Naive thymus-derived CD8-positive, alpha-beta T cell (primary cell): Measurements from ENCODE around the gene SPATA24. TPM values are rescaled to one million over a fixed set of nuclear protein-coding genes. Genes with fewer than 3 reads are reported as not detected.
"Not testable (repeated sequence)": the region's sequence is repeated elsewhere in the genome, so short reads cannot be mapped to it uniquely, and the experiment has no call there.

Source experiments
- ATAC-seq, 2 donors: fragments of 150-1000 bp; cut with Tn5 transposase in 1 of 2; sonication (Bioruptor Pico), chemical (Tn5 transposase) in 1 of 2; 1 replicate in 1 of 2; 2 replicates in 1 of 2; pipeline ENCODE4 v1.10.0; 2021; ENCODE audit warnings: mild to moderate bottlenecking in 2 of 2, moderate library complexity in 2 of 2
- POLR2A ChIA-PET: fragments of 350-600 bp; sonication (Branson Sonifier 250); formaldehyde crosslinking; loops from one replicate; lab custom pipeline; 2021; ENCODE audit warnings: antibody characterized with exemption; lab: Charles Lee
- DNase-seq, 10 donors: peaks; one replicate each; pipeline versions ENCODE4 v3.0.0 to v3.0.0-alpha.2; 2020 to 2022
- H3K27ac Mint-ChIP-seq, 10 donors: one replicate each; pipeline ENCODE4 v1.8.0; 2020 to 2022; ENCODE audit warnings: mild to moderate bottlenecking in 10 of 10, mixed read lengths in 10 of 10, moderate library complexity in 4 of 10, inconsistent platforms in 1 of 10
- H3K27me3 Mint-ChIP-seq, 5 donors: one replicate each; pipeline ENCODE4 v1.8.0; 2021 to 2022; ENCODE audit warnings: mixed read lengths in 5 of 5
- H3K36me3 Mint-ChIP-seq, 3 donors: one replicate each; pipeline ENCODE4 v1.8.0; 2020 to 2022; ENCODE audit warnings: mixed read lengths in 3 of 3, mild to moderate bottlenecking in 2 of 3, inconsistent platforms in 1 of 3
- H3K4me1 Mint-ChIP-seq, 4 donors: one replicate each; pipeline ENCODE4 v1.8.0; 2021 to 2022; ENCODE audit warnings: mixed read lengths in 4 of 4
- H3K4me3 Mint-ChIP-seq, 10 donors: one replicate each; pipeline ENCODE4 v1.8.0; 2020 to 2022; ENCODE audit warnings: mild to moderate bottlenecking in 10 of 10, mixed read lengths in 10 of 10, moderate library complexity in 6 of 10, inconsistent platforms in 1 of 10
- H3K9me3 Mint-ChIP-seq, 9 donors: one replicate each; pipeline ENCODE4 v1.8.0; 2020 to 2022; ENCODE audit warnings: mixed read lengths in 9 of 9, mild to moderate bottlenecking in 3 of 9, inconsistent platforms in 1 of 9, moderate library complexity in 1 of 9
- polyA plus RNA-seq, 3 donors: library from polyadenylated mRNA; unstranded; fragments of 300-500 nt; fragmentation: Illumina TruSeq; gene quantifications; one replicate each; pipeline ENCODE4 v1.2.3, GENCODE V29; 2021
- total RNA-seq, 8 experiments: library from RNA in 2 of 8; stranded (reverse) in 2 of 8; gene quantifications; one replicate each; pipeline ENCODE4 v1.2.3 and lab custom pipeline; 2021 to 2026

The SPATA24 gene
- total and polyA plus RNA-seq, 5 experiments from 2014 or later = 2.9 to 8.7 (median 4.4) TPM

DNA sequence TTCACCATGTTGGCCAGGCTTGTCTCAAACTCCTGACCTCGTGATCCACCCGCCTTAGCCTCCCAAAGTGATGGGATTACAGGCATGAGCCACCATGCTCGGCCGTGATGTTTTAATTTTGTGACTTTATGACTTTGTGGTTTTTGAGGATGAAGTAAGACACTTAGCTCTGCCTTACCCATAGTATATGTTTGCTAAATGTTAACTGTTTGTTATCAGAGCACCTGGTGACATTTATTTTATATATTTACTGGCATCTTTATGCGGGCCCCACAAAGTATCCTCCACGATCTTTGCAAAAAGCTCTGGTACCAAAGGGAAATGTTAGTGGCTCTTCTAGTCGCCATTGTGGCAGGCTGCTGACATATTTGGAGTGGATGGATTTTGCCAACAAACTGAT, 27.5 kb downstream of the SPATA24 start:
- Mint-ChIP-seq H3K9me3 (no peaks in the 10 kb centered on the region), H3K27ac (no peak overlapping the region), H3K27me3 (no peaks in the 10 kb centered on the region), H3K36me3 (peaks cover 0 to 24% (median 7%) of the 10 kb centered on the region in 3 donors), H3K4me1 (peaks cover 0 to 6% (median 3%) of the 10 kb centered on the region in 4 donors), H3K4me3 (no peak overlapping the region)
- DNase-seq (no peak), ATAC-seq (no peak)
- POLR2A ChIA-PET = no interaction called here

GRCh38 chr5:139374909-139375308, 29.0 kb downstream of the SPATA24 start:
- H3K27me3 Mint-ChIP-seq = no peaks in the 10 kb centered on the region
- peaks cover 0 to 6% (median 3%) of the 10 kb centered on the region in 4 donors for H3K4me1 Mint-ChIP-seq
- no peaks in the 10 kb centered on the region for H3K9me3 Mint-ChIP-seq
- H3K36me3 Mint-ChIP-seq = peaks cover 0 to 33% (median 7%) of the 10 kb centered on the region in 3 donors
- POLR2A ChIA-PET = no interaction called here
- no peak overlapping the region for H3K4me3 Mint-ChIP-seq
- H3K27ac Mint-ChIP-seq = peak overlapping the region in 2 of 10 donors; percentile 14 to 31
- DNase-seq (no peak), ATAC-seq (no peak)

DNA sequence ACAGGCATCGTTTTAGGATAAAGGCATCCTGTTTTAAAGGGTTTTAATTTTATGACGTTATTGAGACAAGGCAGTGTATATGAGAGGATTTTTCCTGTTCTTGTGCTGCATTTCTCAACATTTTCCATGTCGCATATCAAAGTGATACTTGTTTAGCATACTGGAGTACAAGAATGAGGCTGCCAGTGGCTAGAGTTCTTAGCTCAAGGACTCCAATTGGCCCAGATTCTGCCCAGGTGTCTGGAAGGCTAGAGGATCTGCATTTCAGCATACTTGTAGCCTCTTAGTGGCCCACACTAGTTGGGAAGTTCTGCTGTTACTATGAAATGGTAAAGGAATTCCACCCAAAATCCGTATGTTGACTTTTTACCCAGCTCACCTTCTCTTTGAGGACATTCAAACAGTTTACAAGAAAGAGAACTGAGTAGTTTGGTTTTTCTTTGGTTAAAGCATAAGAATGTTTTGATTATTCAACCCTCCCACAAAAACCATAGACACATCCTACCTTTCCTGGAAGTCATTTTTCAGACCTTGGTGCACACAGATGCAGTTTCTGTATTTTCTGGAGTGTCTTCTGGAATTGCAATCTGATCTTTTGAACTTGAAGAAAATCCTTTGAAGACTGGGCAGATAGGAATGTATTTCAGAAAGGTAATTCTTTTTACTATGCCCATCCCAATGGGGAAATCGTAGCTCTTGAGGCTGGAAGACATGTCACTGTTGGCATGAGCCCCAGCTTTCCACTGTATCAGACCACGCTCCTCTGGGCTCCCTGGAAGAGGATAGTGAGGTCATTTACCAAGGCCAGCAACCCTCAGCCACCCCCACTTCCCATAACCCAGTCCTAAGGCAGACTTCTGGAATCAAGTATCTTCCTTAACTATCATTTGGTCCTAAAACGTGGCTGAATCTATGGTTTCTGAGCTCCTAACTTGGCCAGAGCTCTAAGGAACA, 32.1 kb downstream of the SPATA24 start:
- Mint-ChIP-seq H3K9me3 (no peaks in the 10 kb centered on the region), H3K27ac (peak overlapping the region in 4 of 10 donors; percentile 2 to 57 (median 22)), H3K4me3 (no peak overlapping the region), H3K4me1 (peaks cover 0 to 4% (median 0%) of the 10 kb centered on the region in 4 donors), H3K36me3 (peaks cover 0 to 57% (median 7%) of the 10 kb centered on the region in 3 donors), H3K27me3 (no peaks in the 10 kb centered on the region)
- POLR2A ChIA-PET = interaction anchor here (0.8 kb wide), 1 partner anchor 78 kb away, joined by 3 read pairs; the partner anchor contains the start of gene MATR3
- ATAC-seq (no peak), DNase-seq (no peak)

DNA sequence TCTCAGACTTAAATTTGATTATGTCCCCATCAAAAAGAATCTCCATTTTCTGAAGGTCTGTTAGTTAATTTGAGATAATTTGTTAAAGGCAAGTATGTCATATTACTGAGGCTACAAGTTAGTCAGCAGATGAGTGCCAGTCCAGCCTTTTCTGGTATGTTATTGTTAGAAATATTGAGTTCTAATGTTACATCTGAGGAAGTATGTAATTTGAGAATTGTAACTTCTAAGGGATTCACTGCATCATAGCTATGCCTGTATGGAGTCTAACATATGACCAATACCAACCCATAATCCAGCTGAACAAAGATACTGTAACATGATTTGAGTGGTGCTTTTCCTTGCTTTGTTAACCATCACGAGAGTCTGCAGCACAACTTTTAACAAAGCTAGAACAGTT, 34.7 kb downstream of the SPATA24 start:
- POLR2A ChIA-PET = interaction anchor here (1.4 kb wide), 1 partner anchor 34 kb away, joined by 4 read pairs; the partner anchor contains the start of gene SPATA24
- peaks cover 0 to 4% (median 0%) of the 10 kb centered on the region in 4 donors for H3K4me1 Mint-ChIP-seq
- no peaks in the 10 kb centered on the region for H3K27me3 Mint-ChIP-seq
- no peak overlapping the region for H3K4me3 Mint-ChIP-seq
- no peak overlapping the region for H3K27ac Mint-ChIP-seq
- peaks cover 4 to 81% (median 14%) of the 10 kb centered on the region in 3 donors for H3K36me3 Mint-ChIP-seq
- ATAC-seq = no peak
- no peaks in the 10 kb centered on the region for H3K9me3 Mint-ChIP-seq
- DNase-seq = no peak

DNA sequence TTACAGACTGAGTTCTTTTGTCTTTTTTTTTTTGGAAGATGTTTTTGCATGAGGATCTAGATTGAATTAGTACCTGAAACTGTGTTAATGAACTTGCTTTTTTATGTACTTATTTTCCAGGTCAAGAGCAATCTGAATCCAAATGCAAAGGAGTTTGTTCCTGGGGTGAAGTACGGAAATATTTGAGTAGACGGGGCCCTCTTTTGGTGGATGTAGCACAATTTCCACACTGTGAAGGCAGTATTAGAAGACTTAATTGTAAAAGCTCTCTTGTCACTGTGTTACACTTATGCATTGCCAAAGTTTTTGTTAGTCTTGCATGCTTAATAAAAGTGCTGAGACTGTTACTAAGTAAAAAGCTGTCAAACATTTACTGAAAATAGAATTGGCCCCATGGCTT, 35.3 kb downstream of the SPATA24 start:
- POLR2A ChIA-PET = no interaction called here
- H3K4me1 Mint-ChIP-seq = peaks cover 0 to 4% (median under 1%) of the 10 kb centered on the region in 4 donors

DNA sequence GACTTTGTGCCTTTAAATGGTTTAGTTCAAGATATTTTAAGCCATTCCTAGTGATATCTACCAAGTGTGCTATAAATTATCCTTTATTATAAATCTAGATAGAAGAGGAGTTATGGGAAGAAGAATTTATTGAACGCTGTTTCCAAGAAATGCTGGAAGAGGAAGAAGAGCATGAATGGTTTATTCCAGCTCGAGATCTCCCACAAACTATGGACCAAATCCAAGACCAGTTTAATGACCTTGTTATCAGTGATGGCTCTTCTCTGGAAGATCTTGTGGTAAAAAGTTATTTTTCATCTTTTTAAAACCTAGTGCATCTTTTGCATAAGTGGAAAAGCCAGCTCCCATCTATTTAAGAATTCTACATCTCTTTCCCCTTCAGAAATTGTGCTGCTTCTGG, 39.4 kb downstream of the SPATA24 start:
- ATAC-seq = no peak
- H3K4me3 Mint-ChIP-seq = no peak overlapping the region
- no peaks in the 10 kb centered on the region for H3K27me3 Mint-ChIP-seq
- no peak overlapping the region for H3K27ac Mint-ChIP-seq
- peaks cover 6 to 21% (median 11%) of the 10 kb centered on the region in 4 donors for H3K4me1 Mint-ChIP-seq
- no peak for DNase-seq
- POLR2A ChIA-PET = interaction anchor here (0.6 to 0.7 kb wide), 2 partner anchors 24 to 213 kb away, joined by 3 read pairs; no protein-coding TSS in a partner anchor
- H3K36me3 Mint-ChIP-seq = peaks cover 7 to 72% (median 14%) of the 10 kb centered on the region in 3 donors
- no peaks in the 10 kb centered on the region for H3K9me3 Mint-ChIP-seq

More for the DNA sequence above, 35.3 kb downstream of the SPATA24 start:
- DNase-seq = no peak
- H3K27ac Mint-ChIP-seq = peak overlapping the region in 2 of 10 donors; percentile 7 to 79
- no peaks in the 10 kb centered on the region for H3K9me3 Mint-ChIP-seq
- no peak overlapping the region for H3K4me3 Mint-ChIP-seq
- H3K36me3 Mint-ChIP-seq = peaks cover 7 to 84% (median 15%) of the 10 kb centered on the region in 3 donors
- ATAC-seq = no peak
- H3K27me3 Mint-ChIP-seq = no peaks in the 10 kb centered on the region

GRCh38 chr5:139363937-139364336, 40.0 kb downstream of the SPATA24 start:
- no peaks in the 10 kb centered on the region for H3K27me3 Mint-ChIP-seq
- POLR2A ChIA-PET = interaction anchor here (0.6 kb wide), 1 partner anchor 214 kb away, joined by 3 read pairs; no protein-coding TSS in a partner anchor
- H3K9me3 Mint-ChIP-seq = no peaks in the 10 kb centered on the region
- no peak overlapping the region for H3K27ac Mint-ChIP-seq
- H3K4me3 Mint-ChIP-seq = no peak overlapping the region
- H3K36me3 Mint-ChIP-seq = peaks cover 7 to 68% (median 14%) of the 10 kb centered on the region in 3 donors
- DNase-seq (no peak), ATAC-seq (no peak)
- H3K4me1 Mint-ChIP-seq = peaks cover 6 to 26% (median 11%) of the 10 kb centered on the region in 4 donors

DNA sequence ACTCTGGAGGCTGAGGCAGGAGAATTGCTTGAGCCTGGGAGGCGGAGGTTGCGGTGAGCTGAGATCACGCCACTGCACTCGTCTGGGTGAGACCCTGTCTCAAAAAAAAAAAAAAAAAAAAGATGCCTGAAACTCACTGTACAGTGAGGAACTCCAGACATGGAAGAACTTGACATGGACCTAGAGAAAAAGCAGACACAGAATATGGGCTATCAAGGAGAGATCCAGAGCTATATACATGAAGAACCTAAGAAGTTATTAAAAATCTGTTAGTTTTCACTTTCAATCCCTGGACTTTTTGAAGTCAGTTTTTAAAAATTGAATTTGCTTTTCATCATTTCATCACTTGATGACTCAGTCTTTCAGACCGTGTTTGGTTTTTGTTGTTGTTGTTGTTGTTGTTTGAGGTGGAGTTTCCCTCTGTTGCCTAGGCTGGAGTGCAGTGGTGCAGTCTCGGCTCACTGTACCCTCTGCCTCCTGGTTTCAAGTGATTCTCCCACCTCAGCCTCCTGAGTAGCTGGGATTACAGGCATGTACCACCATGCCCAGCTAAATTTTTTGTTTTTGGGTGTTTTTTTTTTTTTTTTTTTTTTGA, 42.0 kb downstream of the SPATA24 start:
- POLR2A ChIA-PET = interaction anchor here (0.6 to 0.7 kb wide), 2 partner anchors 149 to 1257 kb away, joined by 3 read pairs; no protein-coding TSS in a partner anchor
- no peaks in the 10 kb centered on the region for H3K27me3 Mint-ChIP-seq
- no peaks in the 10 kb centered on the region for H3K9me3 Mint-ChIP-seq
- no peak overlapping the region for H3K27ac Mint-ChIP-seq
- peaks cover 7 to 71% (median 16%) of the 10 kb centered on the region in 3 donors for H3K36me3 Mint-ChIP-seq
- DNase-seq = no peak
- H3K4me3 Mint-ChIP-seq = no peak overlapping the region
- H3K4me1 Mint-ChIP-seq = peaks cover 11 to 42% (median 26%) of the 10 kb centered on the region in 4 donors
- ATAC-seq = no peak

- no peaks in the 10 kb centered on the region for H3K27me3 Mint-ChIP-seq
- peak overlapping the region in 1 of 10 donors; percentile 20 for H3K4me3 Mint-ChIP-seq
- H3K4me1 Mint-ChIP-seq = peaks cover 12 to 51% (median 30%) of the 10 kb centered on the region in 4 donors
- POLR2A ChIA-PET = interaction anchor here (0.7 kb wide), 2 partner anchors 157 to 766 kb away, joined by 3 to 5 read pairs; no protein-coding TSS in a partner anchor
- H3K9me3 Mint-ChIP-seq = no peaks in the 10 kb centered on the region
- H3K36me3 Mint-ChIP-seq = peaks cover 7 to 59% (median 12%) of the 10 kb centered on the region in 3 donors
- ATAC-seq (no peak), DNase-seq (no peak)
- peak overlapping the region in 3 of 10 donors; percentile 13 to 61 (median 60) for H3K27ac Mint-ChIP-seq
Measured at GRCh38 chr5:139360384-139360783, 43.5 kb downstream of the SPATA24 start.

- Mint-ChIP-seq H3K4me1 (peaks cover 19 to 64% (median 40%) of the 10 kb centered on the region in 4 donors), H3K36me3 (peaks cover 6 to 58% (median 16%) of the 10 kb centered on the region in 3 donors), H3K4me3 (no peak overlapping the region), H3K9me3 (peaks cover 0 to 6% (median 0%) of the 10 kb centered on the region in 9 donors), H3K27me3 (no peaks in the 10 kb centered on the region), H3K27ac (peak overlapping the region in 2 of 10 donors; percentile 8 to 58)
- no peak for ATAC-seq
- no peak for DNase-seq
- POLR2A ChIA-PET = no interaction called here
Measured at GRCh38 chr5:139358064-139358463, 45.8 kb downstream of the SPATA24 start.

GRCh38 chr5:139355900-139356299, 48.0 kb downstream of the SPATA24 start:
- H3K4me3 Mint-ChIP-seq, DNase-seq, H3K27me3 Mint-ChIP-seq, ATAC-seq, H3K9me3 Mint-ChIP-seq, POLR2A ChIA-PET: not testable (repeated sequence)
- Mint-ChIP-seq H3K4me1 (peaks cover 22 to 72% (median 50%) of the 10 kb centered on the region in 4 donors), H3K27ac (peak overlapping the region in 1 of 10 donors; percentile 21), H3K36me3 (peaks cover 6 to 66% (median 20%) of the 10 kb centered on the region in 3 donors)

- H3K4me3 Mint-ChIP-seq = peak overlapping the region in 1 of 10 donors; percentile 36
- peaks cover 6 to 63% (median 20%) of the 10 kb centered on the region in 3 donors for H3K36me3 Mint-ChIP-seq
- peaks cover 0 to 6% (median 0%) of the 10 kb centered on the region in 9 donors for H3K9me3 Mint-ChIP-seq
- H3K27me3 Mint-ChIP-seq = no peaks in the 10 kb centered on the region
- peaks cover 16 to 71% (median 49%) of the 10 kb centered on the region in 4 donors for H3K4me1 Mint-ChIP-seq
- no peak for DNase-seq
- no peak for ATAC-seq
- H3K27ac Mint-ChIP-seq = peak overlapping the region in 2 of 10 donors; percentile 3 to 35
- POLR2A ChIA-PET = interaction anchor here (1.7 kb wide), 1 partner anchor 12 kb away, joined by 8 read pairs; the partner anchor contains the start of gene PAIP2
Measured at GRCh38 chr5:139354186-139354585, 49.7 kb downstream of the SPATA24 start.
